Dedifferentiated amniotic fluid mesenchymal stem cell (primary cell): ENCODE data around the gene CSNK1G3.

Source experiments
- DNase-seq: peaks from one replicate; pipeline ENCODE4 v3.0.0-alpha.2; 2016; ENCODE audit errors: extremely low spot score

Gene CSNK1G3

GRCh38 chr5:123645024-123645603 is 133.1 kb downstream of the CSNK1G3 start:
- no peak for DNase-seq

GRCh38 chr5:123647066-123647465 is 135.1 kb downstream of the CSNK1G3 start:
- DNase-seq, result no peak

GRCh38 chr5:123651234-123651633 is 139.3 kb downstream of the CSNK1G3 start:
- DNase-seq, result no peak

GRCh38 chr5:123659011-123659410 is 147.0 kb downstream of the CSNK1G3 start:
- DNase-seq, result no peak

- peak; percentile 29 for DNase-seq
These were observed 147.5 kb downstream of the CSNK1G3 start for GRCh38 chr5:123659495-123659894.

- DNase-seq, result no peak
These were observed 153.0 kb downstream of the CSNK1G3 start for GRCh38 chr5:123664961-123665360.

GRCh38 chr5:123665822-123666371 is 153.9 kb downstream of the CSNK1G3 start:
- DNase-seq, result no peak
